Muscle layer of colon (tissue), 2 donors: Measurements from ENCODE around the gene RPN1.
"Not testable (repeated sequence)": the region's sequence is repeated elsewhere in the genome, so short reads cannot be mapped to it uniquely, and the experiment has no call there.

ENCODE experiments used
- H3K27ac ChIP-seq: one replicate; pipeline ENCODE4 v1.7.0; 2013; ENCODE audit warnings: low read depth, mild to moderate bottlenecking, low read length, moderate library complexity
- H3K27me3 ChIP-seq, 2 donors: one replicate each; pipeline ENCODE4 v1.7.0; 2013; ENCODE audit warnings: low read length in 2 of 2, mild to moderate bottlenecking in 2 of 2; ENCODE audit not compliant: insufficient read depth in 2 of 2, control insufficient read depth in 1 of 2
- H3K36me3 ChIP-seq: one replicate; pipeline ENCODE4 v1.7.0; 2013; ENCODE audit warnings: mild to moderate bottlenecking, low read length; ENCODE audit not compliant: insufficient read depth
- H3K4me1 ChIP-seq: one replicate; pipeline ENCODE4 v1.7.0; 2013; ENCODE audit warnings: mild to moderate bottlenecking, low read length; ENCODE audit not compliant: insufficient read depth
- H3K4me3 ChIP-seq, 2 donors: one replicate each; pipeline ENCODE4 v1.7.0; 2013; ENCODE audit warnings: low read length in 2 of 2, low read depth in 1 of 2, mild to moderate bottlenecking in 1 of 2, moderate library complexity in 1 of 2
- H3K9ac ChIP-seq: one replicate; pipeline ENCODE4 v1.7.0; 2013; ENCODE audit warnings: low read length
- H3K9me3 ChIP-seq: one replicate; pipeline ENCODE4 v1.7.0; 2013; ENCODE audit warnings: mild to moderate bottlenecking, low read length
- donor health status: abdominal sarcoma.
- donor health status: Adenocarcinoma of cecum.

Gene RPN1

GRCh38 chr3:128587391-128587790 lies 63.2 kb downstream of the RPN1 start:
- no peak overlapping the region for H3K27ac ChIP-seq
- H3K4me3 ChIP-seq, result no peak overlapping the region
- no peaks in the 10 kb centered on the region for H3K9me3 ChIP-seq
- H3K36me3 ChIP-seq, result no peaks in the 10 kb centered on the region
- no peaks in the 10 kb centered on the region for H3K4me1 ChIP-seq
- H3K27me3 ChIP-seq, result no peaks in the 10 kb centered on the region
- no peak overlapping the region for H3K9ac ChIP-seq

- not testable (repeated sequence) for H3K4me3 ChIP-seq, H3K36me3 ChIP-seq, H3K4me1 ChIP-seq, H3K9me3 ChIP-seq, H3K27ac ChIP-seq, H3K9ac ChIP-seq, H3K27me3 ChIP-seq
Observed at GRCh38 chr3:128586932-128587331, 63.7 kb downstream of the RPN1 start.

- not testable (repeated sequence) for H3K4me1 ChIP-seq, H3K9ac ChIP-seq, H3K27me3 ChIP-seq, H3K4me3 ChIP-seq, H3K9me3 ChIP-seq, H3K36me3 ChIP-seq, H3K27ac ChIP-seq
Observed at GRCh38 chr3:128586391-128586790, 64.2 kb downstream of the RPN1 start.

- Histone ChIP-seq H3K27ac (no peak overlapping the region), H3K4me3 (no peak overlapping the region), H3K4me1 (no peaks in the 10 kb centered on the region), H3K27me3 (no peaks in the 10 kb centered on the region), H3K9me3 (no peaks in the 10 kb centered on the region), H3K9ac (no peak overlapping the region), H3K36me3 (no peaks in the 10 kb centered on the region)
Observed at GRCh38 chr3:128585974-128586373, 64.6 kb downstream of the RPN1 start.

- Histone ChIP-seq H3K9me3 (no peaks in the 10 kb centered on the region), H3K9ac (no peak overlapping the region), H3K27me3 (no peaks in the 10 kb centered on the region), H3K27ac (no peak overlapping the region), H3K4me1 (no peaks in the 10 kb centered on the region), H3K36me3 (no peaks in the 10 kb centered on the region), H3K4me3 (no peak overlapping the region)
Observed at GRCh38 chr3:128585189-128585588, 65.4 kb downstream of the RPN1 start.

GRCh38 chr3:128584412-128585020 lies 66.1 kb downstream of the RPN1 start:
- Histone ChIP-seq H3K9me3 (no peaks in the 10 kb centered on the region), H3K9ac (no peak overlapping the region), H3K4me3 (no peak overlapping the region)

GRCh38 chr3:128581566-128581965 lies 69.1 kb downstream of the RPN1 start:
- H3K36me3 ChIP-seq, result no peaks in the 10 kb centered on the region
- H3K4me1 ChIP-seq, result no peaks in the 10 kb centered on the region
- H3K9me3 ChIP-seq, result no peaks in the 10 kb centered on the region
- no peak overlapping the region for H3K27ac ChIP-seq
- no peaks in the 10 kb centered on the region for H3K27me3 ChIP-seq
- H3K4me3 ChIP-seq, result no peak overlapping the region
- H3K9ac ChIP-seq, result no peak overlapping the region

More at GRCh38 chr3:128584412-128585020, 66.1 kb downstream of the RPN1 start:
- Histone ChIP-seq H3K4me1 (no peaks in the 10 kb centered on the region), H3K36me3 (no peaks in the 10 kb centered on the region), H3K27me3 (no peaks in the 10 kb centered on the region), H3K27ac (no peak overlapping the region)

- Histone ChIP-seq H3K9ac (no peak overlapping the region), H3K27me3 (no peaks in the 10 kb centered on the region), H3K4me1 (no peaks in the 10 kb centered on the region), H3K4me3 (no peak overlapping the region), H3K27ac (no peak overlapping the region), H3K9me3 (no peaks in the 10 kb centered on the region), H3K36me3 (no peaks in the 10 kb centered on the region)
Observed at GRCh38 chr3:128579927-128580326, 70.7 kb downstream of the RPN1 start.

GRCh38 chr3:128578346-128578745 lies 72.3 kb downstream of the RPN1 start:
- Histone ChIP-seq H3K27me3 (no peaks in the 10 kb centered on the region), H3K4me3 (no peak overlapping the region), H3K9me3 (no peaks in the 10 kb centered on the region), H3K36me3 (no peaks in the 10 kb centered on the region), H3K9ac (no peak overlapping the region), H3K4me1 (no peaks in the 10 kb centered on the region), H3K27ac (no peak overlapping the region)

- H3K9ac ChIP-seq, result no peak overlapping the region
- H3K27ac ChIP-seq, result no peak overlapping the region
- no peaks in the 10 kb centered on the region for H3K27me3 ChIP-seq
- H3K4me1 ChIP-seq, result no peaks in the 10 kb centered on the region
- H3K36me3 ChIP-seq, result no peaks in the 10 kb centered on the region
- H3K4me3 ChIP-seq, result no peak overlapping the region
- H3K9me3 ChIP-seq, result no peaks in the 10 kb centered on the region
Observed at GRCh38 chr3:128577711-128578110, 72.9 kb downstream of the RPN1 start.

GRCh38 chr3:128576290-128576689 lies 74.3 kb downstream of the RPN1 start:
- H3K9me3 ChIP-seq, result no peaks in the 10 kb centered on the region
- H3K4me3 ChIP-seq, result no peak overlapping the region
- H3K36me3 ChIP-seq, result no peaks in the 10 kb centered on the region
- no peak overlapping the region for H3K9ac ChIP-seq
- H3K27ac ChIP-seq, result no peak overlapping the region
- H3K4me1 ChIP-seq, result no peaks in the 10 kb centered on the region
- peaks cover 0 to 6% of the 10 kb centered on the region in 2 donors for H3K27me3 ChIP-seq

- no peaks in the 10 kb centered on the region for H3K36me3 ChIP-seq
- H3K4me1 ChIP-seq, result no peaks in the 10 kb centered on the region
- H3K9me3 ChIP-seq, result no peaks in the 10 kb centered on the region
- no peak overlapping the region for H3K27ac ChIP-seq
- H3K4me3 ChIP-seq, result no peak overlapping the region
- H3K27me3 ChIP-seq, result peaks cover 0 to 6% of the 10 kb centered on the region in 2 donors
- no peak overlapping the region for H3K9ac ChIP-seq
Observed at GRCh38 chr3:128575777-128576176, 74.8 kb downstream of the RPN1 start.
